Fibroblast of villous mesenchyme (primary cell): Measurements from ENCODE around the gene PMM1. TPM values are rescaled to one million over a fixed set of nuclear protein-coding genes. Genes with fewer than 3 reads are reported as not detected.
"Not testable (repeated sequence)": the region's sequence is repeated elsewhere in the genome, so short reads cannot be mapped to it uniquely, and the experiment has no call there.

Source experiments
- DNase-seq: peaks from one replicate; pipeline ENCODE4 v3.0.0-alpha.2; 2010; ENCODE audit warnings: low read depth
- H3K4me3 ChIP-seq: 2 replicates; pipeline ENCODE4 v1.5.1; 2011; ENCODE audit warnings: low read depth, mild to moderate bottlenecking, low read length
- CTCF ChIP-seq: IDR thresholded peaks from 2 replicates; pipeline ENCODE4 v1.5.1; 2012; ENCODE audit warnings: low read depth, mild to moderate bottlenecking, low read length; ENCODE audit not compliant: insufficient read depth
- total RNA-seq: library from RNA; depleted of rRNA; stranded (reverse); fragments of >200 nt; gene quantifications from 2 replicates; pipeline ENCODE4 v1.2.3, GENCODE V29; 2012

Gene PMM1
- total RNA-seq, 1 donor: 13.8 TPM

GRCh38 chr22:41596776-41597634, 7.4 kb upstream of the PMM1 start:
- peak; percentile 82 for TF ChIP-seq CTCF
- peak; percentile 62 for DNase-seq
- no peak overlapping the region for H3K4me3 ChIP-seq

DNA sequence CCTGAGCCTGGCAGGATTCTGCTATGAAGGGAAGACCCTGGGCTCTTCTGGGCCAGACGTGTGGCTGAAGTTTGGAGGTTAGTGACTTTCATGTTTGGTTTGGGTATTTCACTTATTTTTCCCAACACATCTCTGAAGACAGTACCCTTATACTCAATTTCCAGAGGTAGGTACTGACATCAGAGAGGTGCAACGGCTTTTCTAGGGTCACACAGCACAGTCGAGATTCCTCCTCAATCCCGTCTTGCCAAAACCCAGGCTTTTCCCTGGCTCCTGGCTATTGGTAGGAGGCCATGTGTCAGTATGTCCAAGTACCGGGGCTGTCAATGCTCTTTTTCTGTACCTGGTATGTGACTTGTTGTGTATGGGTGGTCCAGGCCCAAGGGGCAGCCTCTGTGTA, 6.1 kb upstream of the PMM1 start:
- H3K4me3 ChIP-seq: no peak overlapping the region
- TF ChIP-seq CTCF: no peak
- DNase-seq: no peak

DNA sequence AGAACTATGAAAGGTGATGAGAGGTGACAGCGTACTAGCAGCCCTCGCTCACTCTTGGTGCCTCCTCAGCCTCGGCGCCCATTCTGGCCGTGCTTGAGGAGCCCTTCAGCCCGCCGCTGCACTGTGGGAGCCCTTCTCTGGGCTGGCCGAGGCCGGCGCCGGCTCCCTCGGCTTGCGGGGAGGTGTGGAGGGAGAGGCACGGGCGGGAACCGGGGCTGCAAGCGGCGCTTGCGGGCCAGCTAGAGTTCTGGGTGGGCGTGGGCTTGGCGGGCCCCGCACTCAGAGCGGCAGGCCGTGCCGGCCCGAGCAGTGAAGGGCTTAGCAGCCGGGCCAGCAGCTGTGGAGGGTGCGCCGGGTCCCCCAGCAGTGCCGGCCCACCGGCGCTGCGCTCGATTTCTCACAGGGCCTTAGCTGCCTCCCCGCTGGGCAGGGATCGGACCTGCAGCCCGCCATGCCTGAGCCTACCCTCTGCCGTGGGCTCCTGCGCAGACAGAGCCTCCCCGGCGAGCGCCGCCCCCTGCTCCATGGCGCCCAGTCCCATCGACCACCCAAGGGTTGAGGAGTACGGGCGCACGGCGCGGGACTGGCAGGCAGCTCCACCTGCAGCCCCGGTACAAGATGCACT, 3.8 kb upstream of the PMM1 start:
- H3K4me3 ChIP-seq, DNase-seq: not testable (repeated sequence)

- H3K4me3 ChIP-seq: no peak overlapping the region
- no peak for DNase-seq
- TF ChIP-seq CTCF: no peak
These were observed 2.3 kb downstream of the PMM1 start for GRCh38 chr22:41587347-41587723.

DNA sequence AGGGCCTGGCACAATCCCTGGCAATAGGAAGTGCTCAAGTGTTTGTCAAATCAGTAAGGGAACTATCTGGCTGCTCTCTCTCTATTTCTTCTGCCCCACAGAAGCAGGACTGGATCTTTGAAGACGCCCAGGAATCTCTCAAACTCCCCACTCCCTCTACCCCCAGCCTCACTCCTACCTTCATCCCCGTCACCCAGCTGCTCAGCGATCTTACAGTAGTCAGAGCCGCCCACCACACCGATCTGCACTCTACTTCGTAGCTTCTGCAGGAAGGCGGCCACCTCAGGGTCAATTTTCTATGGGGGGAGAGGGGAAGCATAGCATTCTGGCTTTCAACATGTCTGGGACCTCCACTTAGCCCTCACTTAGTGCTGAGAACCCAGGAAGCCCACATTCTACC, 3.7 kb downstream of the PMM1 start:
- no peak for TF ChIP-seq CTCF
- DNase-seq: no peak
- no peak overlapping the region for H3K4me3 ChIP-seq

- no peak for DNase-seq
- H3K4me3 ChIP-seq: no peak overlapping the region
- no peak for TF ChIP-seq CTCF
These were observed 4.8 kb downstream of the PMM1 start for GRCh38 chr22:41584881-41585280.

DNA sequence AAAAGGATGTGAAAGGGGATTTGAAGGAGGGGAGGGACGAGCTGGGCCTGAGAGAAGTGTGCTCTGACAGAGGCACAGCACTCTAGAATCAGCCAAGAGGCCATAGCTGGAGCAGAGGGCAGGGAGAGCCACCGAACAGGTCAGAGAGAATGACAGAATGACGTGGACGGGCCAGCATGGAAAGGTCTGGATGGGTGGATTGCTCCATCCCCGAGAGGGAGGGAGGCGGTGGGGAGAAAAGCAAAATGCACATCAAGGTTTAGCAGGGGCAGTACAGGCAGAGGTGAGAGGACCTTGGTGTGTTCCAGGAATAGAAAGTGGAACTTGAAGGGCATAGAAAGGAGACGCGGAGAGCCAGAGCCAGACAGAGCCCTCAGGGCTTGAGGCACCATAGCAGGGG, 6.9 kb downstream of the PMM1 start:
- DNase-seq: no peak
- TF ChIP-seq CTCF: no peak
- no peak overlapping the region for H3K4me3 ChIP-seq
